ENCODE results near the gene DENND11.

The DENND11 gene

GRCh38 chr7:141702047-141702567 is at the start of gene DENND11:
Gene DENND11, minus strand, starts transcription at chr7:141702166. Its CDS starts 13 bp downstream, at chr7:141702153.
- no peak for DNase-seq (ENCODE audit: low read depth)

GRCh38 chr7:141748396-141748795 is 46.4 kb upstream of the DENND11 start:
- DNase-seq (ENCODE audit: low read depth), result no peak

GRCh38 chr7:141744131-141744530 is 42.2 kb upstream of the DENND11 start:
- no peak for DNase-seq (ENCODE audit: low read depth)

GRCh38 chr7:141742229-141742628 is 40.3 kb upstream of the DENND11 start:
- DNase-seq (ENCODE audit: low read depth), result no peak

- no peak for DNase-seq (ENCODE audit: low read depth)
Observed at GRCh38 chr7:141739250-141739649, 37.3 kb upstream of the DENND11 start.

GRCh38 chr7:141738592-141739013 is 36.6 kb upstream of the DENND11 start:
- DNase-seq (ENCODE audit: low read depth), result no peak

GRCh38 chr7:141737836-141738591 is 36.0 kb upstream of the DENND11 start, which contains the start of gene SSBP1:
Gene SSBP1, plus strand, starts transcription at chr7:141738358. Its CDS starts 809 bp downstream, at chr7:141739167.
- DNase-seq (ENCODE audit: low read depth), result peak; percentile 84

GRCh38 chr7:141737118-141737835 is 35.3 kb upstream of the DENND11 start:
- DNase-seq (ENCODE audit: low read depth), result no peak

GRCh38 chr7:141731476-141732149 is 29.6 kb upstream of the DENND11 start:
- no peak for DNase-seq (ENCODE audit: low read depth)

- no peak for DNase-seq (ENCODE audit: low read depth)
Observed at GRCh38 chr7:141729020-141729419, 27.1 kb upstream of the DENND11 start.

- no peak for DNase-seq (ENCODE audit: low read depth)
Observed at GRCh38 chr7:141722529-141722928, 20.6 kb upstream of the DENND11 start.

GRCh38 chr7:141717450-141717849 is 15.5 kb upstream of the DENND11 start:
- DNase-seq (ENCODE audit: low read depth), result no peak

- DNase-seq (ENCODE audit: low read depth), result no peak
Observed at GRCh38 chr7:141715794-141716689, 14.1 kb upstream of the DENND11 start.

GRCh38 chr7:141715018-141715417 is 13.1 kb upstream of the DENND11 start:
- DNase-seq (ENCODE audit: low read depth), result no peak

GRCh38 chr7:141714571-141714970 is 12.6 kb upstream of the DENND11 start:
- DNase-seq (ENCODE audit: low read depth), result no peak

GRCh38 chr7:141713890-141714289 is 11.9 kb upstream of the DENND11 start:
- DNase-seq (ENCODE audit: low read depth), result no peak

GRCh38 chr7:141712603-141713255 is 10.8 kb upstream of the DENND11 start:
- no peak for DNase-seq (ENCODE audit: low read depth)

- no peak for DNase-seq (ENCODE audit: low read depth)
Observed at GRCh38 chr7:141710301-141710700, 8.3 kb upstream of the DENND11 start.

- DNase-seq (ENCODE audit: low read depth), result no peak
Observed at GRCh38 chr7:141709749-141710148, 7.8 kb upstream of the DENND11 start.

- DNase-seq (ENCODE audit: low read depth), result no peak
Observed at GRCh38 chr7:141709318-141709717, 7.4 kb upstream of the DENND11 start.

- no peak for DNase-seq (ENCODE audit: low read depth)
Observed at GRCh38 chr7:141708351-141708750, 6.4 kb upstream of the DENND11 start, which contains the start of gene WEE2. Gene WEE2, plus strand, starts transcription at chr7:141708353. Its CDS starts 406 bp downstream, at chr7:141708759.
